Keratinocyte (primary cell): ENCODE measurements around the gene CSHL1. TPM values are rescaled to one million over a fixed set of nuclear protein-coding genes. Genes with fewer than 3 reads are reported as not detected.
"Not testable (repeated sequence)": the region's sequence is repeated elsewhere in the genome, so short reads cannot be mapped to it uniquely, and the experiment has no call there.

Source experiments
- DNase-seq: peaks from one replicate; pipeline ENCODE4 v3.0.0-alpha.2; 2011; ENCODE audit warnings: low read depth, missing footprints, low spot score
- FAIRE-seq: peaks from 2 replicates; lab custom pipeline; 2011; peaks lifted over from hg19 to GRCh38; lab: Jason Lieb, UNC
- H2AFZ ChIP-seq: 2 replicates; pipeline ENCODE4 v1.6.0; 2012; ENCODE audit warnings: low read length, control low read depth, inconsistent platforms; ENCODE audit not compliant: control insufficient read depth
- H3K27ac ChIP-seq: 2 replicates; pipeline ENCODE4 v1.5.1; 2011; ENCODE audit warnings: low read length; ENCODE audit not compliant: control insufficient read depth, insufficient read depth
- H3K27me3 ChIP-seq: 3 replicates; pipeline ENCODE4 v1.6.0; 2011; ENCODE audit warnings: low read length; ENCODE audit not compliant: control insufficient read depth, insufficient read depth; ENCODE audit errors: extremely low read depth
- H3K36me3 ChIP-seq, 2 experiments: 2 replicates in 1 of 2; 3 replicates in 1 of 2; pipeline ENCODE4 v1.5.1; 2011; ENCODE audit warnings: low read length in 2 of 2, mild to moderate bottlenecking in 1 of 2; ENCODE audit not compliant: control insufficient read depth in 2 of 2, insufficient read depth in 2 of 2; ENCODE audit errors: extremely low read depth in 1 of 2
- H3K4me1 ChIP-seq: 3 replicates; pipeline ENCODE4 v1.5.1; 2011; ENCODE audit warnings: low read length; ENCODE audit not compliant: control insufficient read depth, insufficient read depth; ENCODE audit errors: extremely low read depth
- H3K4me2 ChIP-seq: 3 replicates; pipeline ENCODE4 v1.6.0; 2011; ENCODE audit warnings: low read depth, low read length; ENCODE audit not compliant: control insufficient read depth, insufficient read depth; ENCODE audit errors: extremely low read depth
- H3K4me3 ChIP-seq, 3 experiments: fragments of 200-600 bp in 1 of 3; sonication (generic) in 1 of 3; 2 replicates in 2 of 3; 3 replicates in 1 of 3; pipeline ENCODE4 v1.5.1; 2011 to 2016; ENCODE audit warnings: low read length in 3 of 3, mild to moderate bottlenecking in 3 of 3, control low read depth in 2 of 3, inconsistent platforms in 1 of 3, low read depth in 1 of 3, mixed read lengths in 1 of 3, mixed run types in 1 of 3, moderate library complexity in 1 of 3; ENCODE audit not compliant: control insufficient read depth in 2 of 3, insufficient read depth in 2 of 3; ENCODE audit errors: extremely low read depth in 1 of 3
- H3K79me2 ChIP-seq: 2 replicates; pipeline ENCODE4 v1.6.0; 2012; ENCODE audit warnings: low read length; ENCODE audit not compliant: control insufficient read depth, insufficient read depth
- H3K9ac ChIP-seq: 3 replicates; pipeline ENCODE4 v1.6.0; 2011; ENCODE audit warnings: low read length; ENCODE audit not compliant: control insufficient read depth, insufficient read depth; ENCODE audit errors: extremely low read depth
- H3K9me1 ChIP-seq: 3 replicates; pipeline ENCODE4 v1.6.0; 2011; ENCODE audit warnings: low read length; ENCODE audit not compliant: control insufficient read depth, insufficient read depth; ENCODE audit errors: extremely low read depth
- H3K9me3 ChIP-seq: 2 replicates; pipeline ENCODE4 v1.5.1; 2012; ENCODE audit warnings: low read depth, low read length; ENCODE audit not compliant: control insufficient read depth
- H4K20me1 ChIP-seq: 3 replicates; pipeline ENCODE4 v1.6.0; 2011; ENCODE audit warnings: low read length; ENCODE audit not compliant: control insufficient read depth, insufficient read depth; ENCODE audit errors: extremely low read depth
- dilution Hi-C: fragments of 300-500 bp; cut with MboI; formaldehyde crosslinking; loops from one replicate; pipeline ENCODE4 v1.7.0; 2020; ENCODE audit warnings: low sequenced_read_pairs; ENCODE audit not compliant: extremely low pct_ligation_motif_present
- polyA plus RNA-seq, 5 experiments: library from polyadenylated mRNA; depleted of rRNA in 3 of 5; stranded (reverse) in 3 of 5; stranded (forward) in 1 of 5; unstranded in 1 of 5; fragments of >200 nt; gene quantifications; 1 replicate in 1 of 5; 2 replicates in 3 of 5; 3 replicates in 1 of 5; pipeline versions ENCODE4 v1.2.1 to v1.2.3, GENCODE V29; 2011 to 2012; ENCODE audit warnings: missing spikeins in 2 of 5, low read depth in 1 of 5, low replicate concordance in 1 of 5
- TF ChIP-seq, protein P1 (sequence below), 3 experiments: IDR thresholded peaks in 1 of 3; conservative IDR thresholded peaks in 1 of 3; optimal IDR thresholded peaks in 1 of 3; 2 replicates in 2 of 3; 3 replicates in 1 of 3; pipeline versions ENCODE3 to v1.5.1; 2011; ENCODE audit warnings: low read length in 3 of 3, mild to moderate bottlenecking in 3 of 3, moderate library complexity in 2 of 3, control low read depth in 1 of 3, inconsistent platforms in 1 of 3; ENCODE audit not compliant: insufficient read depth in 2 of 3; ENCODE audit errors: extremely low read depth in 1 of 3

CSHL1 gene
- polyA plus RNA-seq, 1 donor (not counting 4 experiments of a cell fraction or from before 2014, with no cell fraction given), result not detected

DNA sequence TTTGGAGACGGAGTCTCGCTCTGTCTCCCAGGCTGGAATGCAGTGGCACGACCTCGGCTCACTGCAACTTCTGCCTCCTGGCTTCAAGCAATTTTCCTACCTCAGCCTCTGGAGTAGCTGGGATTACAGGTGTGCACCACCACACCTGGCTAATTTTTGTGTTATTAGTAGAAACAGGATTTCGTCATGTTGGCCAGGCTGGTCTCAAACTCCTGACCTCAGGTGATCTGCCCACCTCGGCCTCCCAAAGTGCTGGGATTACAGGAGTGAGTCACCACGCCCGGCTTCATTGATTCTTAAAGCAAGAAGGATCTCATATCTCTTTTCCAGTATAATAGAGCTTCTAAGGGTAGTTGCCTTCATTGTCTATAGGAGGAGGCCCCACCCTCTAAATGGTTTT is 6.3 kb downstream of the CSHL1 start:
- H3K27me3 ChIP-seq, H3K4me2 ChIP-seq, H3K9me3 ChIP-seq, H3K4me1 ChIP-seq, DNase-seq, H2AFZ ChIP-seq, dilution Hi-C loops, H3K36me3 ChIP-seq, H3K79me2 ChIP-seq, H4K20me1 ChIP-seq, H3K9me1 ChIP-seq, H3K27ac ChIP-seq, FAIRE-seq, H3K9ac ChIP-seq, H3K4me3 ChIP-seq: not testable (repeated sequence)

DNA sequence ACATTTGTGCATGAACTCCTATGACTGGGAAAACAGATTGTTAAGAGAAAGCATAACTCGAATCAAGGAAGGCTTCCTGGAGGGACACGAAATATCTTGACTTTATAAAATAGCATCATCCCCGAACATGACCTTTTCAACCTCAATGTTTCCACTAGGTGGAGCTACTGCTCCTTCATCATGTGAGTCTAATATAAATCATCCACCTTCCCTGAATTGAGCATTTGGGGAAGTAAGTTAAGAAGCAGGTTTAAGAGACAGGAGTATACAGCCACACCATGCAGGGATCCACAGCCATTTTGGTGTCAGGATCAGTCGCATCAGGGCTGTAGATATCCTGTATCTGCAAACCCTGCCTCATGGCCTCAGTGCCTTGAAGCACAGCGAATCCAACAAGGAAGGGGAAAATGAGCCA is 7.3 kb downstream of the CSHL1 start:
- H3K27me3 ChIP-seq, H3K4me2 ChIP-seq, H3K9ac ChIP-seq, H3K9me3 ChIP-seq, H3K9me1 ChIP-seq, H2AFZ ChIP-seq, H3K79me2 ChIP-seq, FAIRE-seq, DNase-seq, H3K36me3 ChIP-seq, H3K4me3 ChIP-seq, H3K4me1 ChIP-seq, dilution Hi-C loops, H3K27ac ChIP-seq, H4K20me1 ChIP-seq: not testable (repeated sequence)
- TF ChIP-seq, protein P1, sequence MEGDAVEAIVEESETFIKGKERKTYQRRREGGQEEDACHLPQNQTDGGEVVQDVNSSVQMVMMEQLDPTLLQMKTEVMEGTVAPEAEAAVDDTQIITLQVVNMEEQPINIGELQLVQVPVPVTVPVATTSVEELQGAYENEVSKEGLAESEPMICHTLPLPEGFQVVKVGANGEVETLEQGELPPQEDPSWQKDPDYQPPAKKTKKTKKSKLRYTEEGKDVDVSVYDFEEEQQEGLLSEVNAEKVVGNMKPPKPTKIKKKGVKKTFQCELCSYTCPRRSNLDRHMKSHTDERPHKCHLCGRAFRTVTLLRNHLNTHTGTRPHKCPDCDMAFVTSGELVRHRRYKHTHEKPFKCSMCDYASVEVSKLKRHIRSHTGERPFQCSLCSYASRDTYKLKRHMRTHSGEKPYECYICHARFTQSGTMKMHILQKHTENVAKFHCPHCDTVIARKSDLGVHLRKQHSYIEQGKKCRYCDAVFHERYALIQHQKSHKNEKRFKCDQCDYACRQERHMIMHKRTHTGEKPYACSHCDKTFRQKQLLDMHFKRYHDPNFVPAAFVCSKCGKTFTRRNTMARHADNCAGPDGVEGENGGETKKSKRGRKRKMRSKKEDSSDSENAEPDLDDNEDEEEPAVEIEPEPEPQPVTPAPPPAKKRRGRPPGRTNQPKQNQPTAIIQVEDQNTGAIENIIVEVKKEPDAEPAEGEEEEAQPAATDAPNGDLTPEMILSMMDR (optimal IDR thresholded peaks at IDR 0.05 in 1 of 3, IDR thresholded peaks at IDR 0.05 in 1 of 3, conservative IDR thresholded peaks at IDR 0.05 in 1 of 3; ENCODE audit: extremely low read depth in 1 of 3, insufficient read depth in 2 of 3, low read length in 3 of 3), result peak in 1 of 3 experiments; percentile 6

DNA sequence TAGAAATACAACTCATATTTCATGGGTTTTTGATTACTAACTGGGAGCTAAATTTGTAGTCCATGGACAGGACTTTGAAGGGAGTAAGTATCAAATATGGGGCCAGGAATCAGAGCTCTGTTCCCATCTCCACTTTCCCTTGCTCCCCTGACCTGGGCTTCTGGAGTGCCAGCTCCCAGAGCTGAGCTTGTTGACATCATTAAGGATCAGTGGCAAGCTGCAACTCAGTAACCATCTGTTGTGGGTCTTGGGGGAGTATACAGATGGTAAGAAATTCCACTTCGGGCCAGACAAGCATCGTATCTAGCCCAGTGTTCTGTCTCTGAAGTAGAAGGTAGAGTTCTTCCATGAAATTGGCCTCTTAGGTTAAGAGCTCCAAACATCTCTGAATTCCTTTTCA is 9.1 kb downstream of the CSHL1 start:
- H3K9ac ChIP-seq, H2AFZ ChIP-seq, H3K4me2 ChIP-seq: not testable (repeated sequence)

DNA sequence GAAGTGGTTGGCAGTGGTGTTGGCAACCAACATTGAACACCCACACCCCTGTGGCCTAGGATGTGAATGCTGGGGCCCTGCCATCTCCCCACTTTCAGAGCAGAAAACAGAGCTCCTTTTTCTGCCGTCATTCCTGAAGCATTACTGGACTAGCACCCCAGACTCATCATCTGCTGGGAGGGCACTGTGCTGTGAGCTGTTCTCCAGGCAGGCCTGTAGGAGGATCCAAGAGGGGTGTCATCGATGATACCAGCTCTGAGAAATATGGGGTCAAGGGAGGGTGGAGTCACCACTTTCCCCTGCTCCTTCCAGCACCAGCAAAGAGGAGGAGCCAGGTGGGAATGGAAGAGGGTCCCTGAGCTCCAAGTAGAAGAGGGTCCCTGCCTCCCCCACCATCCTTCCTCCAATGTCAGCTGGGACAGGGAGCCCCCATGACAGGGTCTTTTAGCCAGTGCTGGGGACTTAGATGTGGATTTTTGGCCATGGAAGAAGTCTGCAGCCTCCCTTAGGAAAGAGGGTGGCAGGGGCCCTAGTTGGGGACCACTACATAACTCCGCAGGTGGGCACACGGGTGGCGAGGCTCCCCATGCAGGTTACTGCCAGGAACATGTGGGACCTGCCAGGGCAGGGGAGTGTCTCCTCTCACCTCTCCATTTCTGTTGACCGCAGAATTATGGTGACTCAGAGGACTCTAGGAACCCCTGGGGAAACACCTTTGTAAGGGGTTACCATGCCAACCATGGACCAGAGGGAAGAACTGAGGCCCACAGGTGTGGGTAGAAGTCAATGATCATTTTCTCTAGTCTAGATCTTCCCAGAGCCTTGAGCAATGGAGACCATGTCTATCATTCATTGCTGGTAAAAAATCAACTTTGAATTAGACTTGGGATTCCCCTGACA is 11.9 kb downstream of the CSHL1 start:
- H3K9me3 ChIP-seq, H4K20me1 ChIP-seq, H3K9ac ChIP-seq, dilution Hi-C loops, H3K27me3 ChIP-seq, FAIRE-seq, H3K79me2 ChIP-seq, H2AFZ ChIP-seq, H3K9me1 ChIP-seq, H3K4me2 ChIP-seq, H3K27ac ChIP-seq, H3K36me3 ChIP-seq, DNase-seq, H3K4me3 ChIP-seq, H3K4me1 ChIP-seq: not testable (repeated sequence)

More for the DNA sequence above, 9.1 kb downstream of the CSHL1 start:
- H3K4me3 ChIP-seq, H3K36me3 ChIP-seq, dilution Hi-C loops, H3K27ac ChIP-seq, H3K4me1 ChIP-seq, H3K9me1 ChIP-seq, H3K27me3 ChIP-seq, H3K9me3 ChIP-seq, DNase-seq, H3K79me2 ChIP-seq, FAIRE-seq, H4K20me1 ChIP-seq: not testable (repeated sequence)
